ENCODE measurements around the gene EPN2.
A peak's percentile ranks its signal among the peaks of the same experiment; 100 is the strongest.

EPN2 gene

DNA sequence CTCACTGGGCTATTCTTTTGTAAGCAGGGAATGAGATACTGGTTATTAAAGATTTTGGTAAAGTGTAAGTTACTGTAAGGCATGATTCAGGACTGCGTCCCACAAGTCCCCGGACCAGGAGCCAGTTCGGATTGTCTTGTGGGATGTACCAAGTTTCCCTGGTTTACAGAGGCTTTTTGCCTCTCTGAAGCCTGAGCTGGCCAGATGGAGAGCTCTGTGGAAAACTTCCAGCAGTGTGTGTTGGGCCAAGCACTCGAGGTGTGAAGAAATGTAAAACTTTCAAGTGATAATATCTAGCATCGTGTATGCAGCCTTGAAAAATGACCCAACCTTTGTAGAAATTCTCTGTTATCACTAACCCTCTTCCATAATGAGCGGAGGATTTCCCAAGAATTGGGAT is 2.4 kb downstream of the EPN2 start:
- peak; percentile 72 for DNase-seq (ENCODE audit: low spot score)

DNA sequence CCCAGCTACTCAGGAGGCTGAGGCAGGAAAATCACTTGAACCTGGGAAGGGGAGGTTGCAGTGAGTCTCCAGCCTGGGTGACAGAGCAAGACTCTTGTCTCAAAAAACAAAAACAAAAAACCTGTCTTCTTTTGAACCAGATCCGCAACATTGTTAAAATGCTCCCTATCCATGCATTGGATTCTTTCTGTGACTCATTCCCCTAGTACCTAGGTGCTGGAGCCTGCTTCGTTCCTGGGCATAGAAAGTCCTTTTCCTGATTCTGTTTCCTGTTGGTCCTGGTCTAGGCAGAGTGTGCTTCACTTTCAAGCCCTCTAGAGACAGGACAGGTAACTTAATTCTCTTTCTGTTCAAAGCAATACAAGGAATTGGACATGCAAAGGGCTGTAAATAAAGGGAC is 5.2 kb downstream of the EPN2 start:
- DNase-seq (ENCODE audit: low spot score) = no peak

DNA sequence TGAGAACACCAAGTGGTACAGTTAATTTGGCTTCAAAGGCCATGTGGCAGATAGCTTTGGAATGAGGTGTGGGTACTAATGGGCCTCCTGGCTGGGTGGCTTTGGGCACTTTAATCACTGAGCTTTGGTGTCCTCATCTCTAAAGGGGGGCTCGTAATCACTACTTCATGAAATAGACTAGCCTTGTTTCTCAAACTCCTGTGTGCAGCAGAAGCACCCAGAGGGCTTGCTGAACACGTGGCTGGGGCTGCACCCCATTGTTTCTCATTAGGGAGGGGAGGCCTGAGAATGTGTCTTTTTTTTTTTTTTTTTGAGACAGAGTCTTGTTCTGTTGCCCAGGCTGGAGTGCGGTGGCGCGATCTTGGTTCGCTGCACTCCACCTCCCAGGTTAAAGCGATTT is 5.8 kb downstream of the EPN2 start:
- DNase-seq (ENCODE audit: low spot score) = no peak

DNA sequence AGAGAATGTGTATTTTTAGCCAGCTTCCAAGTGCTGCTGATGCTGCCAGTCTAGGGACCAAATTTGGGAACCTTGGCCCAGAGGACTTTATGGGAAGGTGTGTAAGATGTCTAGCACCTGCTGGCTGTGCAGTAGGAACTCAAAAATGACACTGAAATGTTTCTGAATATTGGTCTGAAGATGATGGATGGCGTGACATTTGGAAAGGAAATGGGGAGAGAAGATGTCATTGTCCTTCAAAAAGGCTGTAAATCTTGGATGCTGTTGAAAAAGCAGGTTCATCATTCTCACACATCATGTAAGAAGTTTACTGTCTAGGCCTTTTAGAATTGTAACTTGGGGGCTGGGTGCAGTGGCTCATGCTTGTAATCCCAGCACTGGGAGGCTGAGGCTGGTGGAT is 6.7 kb downstream of the EPN2 start:
- no peak for DNase-seq (ENCODE audit: low spot score)

DNA sequence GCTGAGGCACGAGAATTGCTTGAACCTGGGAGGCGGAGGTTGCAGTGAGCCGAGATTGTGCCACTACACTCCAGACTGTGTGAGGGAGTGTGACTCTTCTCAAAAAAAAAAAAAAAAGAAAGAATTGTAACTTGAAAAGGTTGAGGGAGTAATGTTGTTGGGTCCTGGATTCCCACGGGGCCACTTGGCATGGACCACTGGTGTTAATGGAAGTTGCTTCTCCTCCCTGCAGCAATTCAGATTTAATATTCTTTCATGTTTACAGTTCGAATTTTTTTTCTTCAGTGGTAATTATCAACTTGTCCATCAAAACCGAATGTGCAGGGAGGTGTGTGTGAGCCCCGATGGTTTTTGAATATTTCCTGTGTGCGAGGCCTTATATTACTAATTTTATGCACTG is 7.2 kb downstream of the EPN2 start:
- no peak for DNase-seq (ENCODE audit: low spot score)

DNA sequence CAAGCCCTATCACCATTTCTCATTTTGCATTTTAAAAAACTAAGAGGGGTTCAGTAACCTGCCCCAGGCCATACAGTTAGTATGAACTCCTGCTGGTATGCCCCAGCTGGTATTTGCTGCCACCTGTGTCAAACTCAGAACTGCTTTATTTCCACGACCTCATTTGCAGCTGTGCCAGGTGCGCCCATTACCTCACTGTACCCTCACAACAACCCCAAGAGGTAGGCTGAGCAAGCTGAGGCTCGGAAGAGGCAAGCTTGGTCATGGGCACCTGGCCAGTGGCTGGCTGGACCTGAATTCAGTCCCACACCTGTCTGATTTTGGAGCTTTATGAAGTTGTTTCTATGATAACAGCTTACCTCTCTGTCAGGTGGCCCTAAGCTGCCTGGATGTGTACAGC is 7.6 kb downstream of the EPN2 start:
- no peak for DNase-seq (ENCODE audit: low spot score)

DNA sequence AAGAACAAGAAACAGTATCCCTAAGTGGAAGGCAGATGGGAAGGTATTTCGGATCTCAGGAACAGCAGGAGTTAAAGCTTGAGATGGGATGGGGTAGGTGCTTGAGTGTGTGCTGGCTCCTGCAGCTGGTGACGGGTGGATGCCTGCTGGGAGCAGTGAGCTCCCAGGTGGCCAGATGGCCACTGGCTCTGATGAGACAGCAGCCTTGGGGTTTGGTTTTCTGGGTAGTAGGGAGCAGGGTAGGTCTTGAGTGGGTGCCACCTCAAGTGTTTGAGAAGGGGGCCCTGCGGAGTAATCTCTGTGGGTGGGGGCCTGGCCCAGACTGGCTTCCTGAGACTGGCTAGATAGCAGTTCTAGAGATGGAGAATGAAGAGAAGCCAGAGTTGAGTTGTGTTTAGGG is 10.3 kb downstream of the EPN2 start:
- no peak for DNase-seq (ENCODE audit: low spot score)

DNA sequence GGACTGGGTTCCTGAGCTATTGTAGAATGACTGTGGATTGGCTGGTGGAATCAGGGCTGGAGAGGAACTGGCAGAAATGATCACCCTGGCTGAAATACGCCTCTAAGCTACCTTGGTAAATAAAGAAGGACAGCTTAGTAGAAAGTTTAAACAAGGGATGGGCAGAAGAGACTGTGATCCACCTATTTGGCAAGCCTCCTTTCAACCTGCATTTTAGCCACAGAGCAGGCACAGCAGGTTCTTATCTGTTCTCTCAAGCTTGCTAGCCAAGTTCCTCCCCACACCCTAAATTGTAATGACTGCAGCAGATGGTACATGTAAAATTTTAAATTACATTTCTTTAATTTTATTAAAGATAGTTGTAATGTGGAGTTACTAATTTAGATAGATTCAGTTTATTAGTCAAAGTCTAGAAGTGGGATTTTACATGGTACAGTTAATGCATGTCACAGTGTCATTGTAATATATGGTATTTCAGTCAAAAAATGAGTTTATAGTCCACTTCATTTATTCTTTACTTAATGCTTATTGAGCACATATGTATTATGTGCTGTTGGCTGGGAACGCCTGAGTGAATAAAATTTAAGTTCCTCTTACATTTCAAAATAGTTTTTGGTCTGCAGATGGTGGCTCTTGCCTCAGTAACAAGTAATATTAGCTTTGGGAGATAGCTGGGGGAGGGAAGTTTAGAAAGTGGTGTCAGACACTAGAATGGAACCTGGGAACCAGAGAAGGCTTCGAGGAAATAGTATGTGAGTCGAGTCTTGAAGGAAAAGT is 11.2 kb downstream of the EPN2 start:
- peak; percentile 91 for DNase-seq (ENCODE audit: low spot score)

DNA sequence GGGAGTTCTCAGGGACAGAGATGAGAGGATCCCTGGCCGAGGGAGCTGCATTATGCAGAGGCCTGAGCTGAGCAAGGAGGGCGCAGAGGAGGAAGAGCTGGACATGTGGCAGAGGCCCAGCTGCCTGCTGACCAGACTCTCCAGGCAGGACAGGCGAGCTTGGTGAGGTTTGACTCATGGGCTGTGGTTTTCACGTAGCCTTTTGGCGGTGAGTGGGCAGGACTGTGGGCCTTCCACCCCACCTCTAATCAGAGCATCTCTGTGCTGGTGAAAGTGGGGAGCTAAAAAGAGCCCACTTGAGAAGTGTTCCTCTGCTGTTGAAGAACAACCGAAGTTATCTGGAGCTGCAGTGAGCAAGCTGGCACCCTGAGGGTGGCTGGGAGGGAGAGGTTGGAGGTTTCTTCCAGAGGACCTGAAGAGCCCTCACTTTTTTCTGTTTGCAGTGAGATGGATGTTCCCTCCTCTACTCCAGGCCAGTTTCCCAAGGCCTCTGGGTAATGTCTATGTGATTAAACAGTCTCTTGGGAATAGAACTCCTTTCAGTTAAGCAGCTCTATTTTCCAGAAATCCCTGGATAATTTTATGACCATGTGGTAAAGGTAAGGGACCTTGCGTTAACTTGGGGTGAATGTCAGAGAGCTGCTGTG is 11.9 kb downstream of the EPN2 start:
- no peak for DNase-seq (ENCODE audit: low spot score)

DNA sequence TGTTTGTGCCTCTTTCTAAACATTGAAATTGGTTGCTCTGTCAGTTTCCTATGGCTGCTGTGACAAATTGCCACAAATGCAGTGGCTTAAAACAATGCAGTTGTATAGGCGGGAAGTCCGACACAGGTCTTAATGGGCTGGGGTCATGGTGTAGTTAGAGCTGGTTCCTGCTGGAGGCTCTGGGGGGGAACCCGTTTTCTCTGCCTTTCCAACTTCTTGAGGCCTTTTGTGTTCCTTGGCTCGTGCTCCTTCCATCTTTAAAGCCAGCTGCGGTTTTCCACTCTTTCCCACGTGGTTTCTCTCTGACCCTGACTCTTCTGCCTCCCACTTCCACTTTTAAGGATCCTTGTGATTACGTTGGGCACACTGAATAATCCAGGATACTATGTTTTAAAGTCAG is 12.5 kb downstream of the EPN2 start:
- DNase-seq (ENCODE audit: low spot score) = no peak

DNA sequence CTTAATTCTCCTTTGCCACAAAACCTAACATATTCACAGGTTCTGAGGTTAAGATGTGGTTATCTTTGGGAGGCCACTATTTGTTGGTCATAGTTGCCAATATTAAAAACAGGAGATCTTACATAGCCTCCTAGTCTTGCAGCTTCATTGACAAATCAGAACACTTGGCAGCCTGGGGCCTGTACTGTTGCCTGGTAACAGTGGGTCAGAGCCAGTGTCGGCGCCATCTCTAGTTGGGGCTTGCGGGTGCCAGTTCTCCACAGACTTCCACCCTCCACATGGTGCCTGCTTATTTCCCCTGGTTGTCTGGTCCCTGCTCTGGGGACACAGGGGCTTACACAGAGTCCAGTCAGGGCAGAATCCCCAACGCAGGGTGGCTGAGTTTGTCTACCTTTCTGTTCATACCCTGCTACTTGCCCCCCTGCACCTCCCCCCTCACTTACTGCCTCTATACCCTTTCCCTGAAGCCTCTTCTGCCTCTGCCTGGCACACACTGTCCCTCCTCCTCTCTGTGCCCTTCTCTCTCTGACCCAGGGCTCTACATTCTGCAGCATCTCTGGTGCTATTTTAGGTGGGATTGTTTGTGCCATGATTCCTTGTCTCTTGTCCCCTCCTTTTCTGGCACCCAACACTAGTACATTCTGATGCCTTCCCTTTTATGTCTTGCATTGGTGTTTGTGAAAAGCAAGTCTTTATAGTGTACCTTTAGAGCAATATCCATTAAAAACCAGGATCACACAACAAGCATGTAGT is 13.4 kb downstream of the EPN2 start:
- peak; percentile 95 for DNase-seq (ENCODE audit: low spot score)

DNA sequence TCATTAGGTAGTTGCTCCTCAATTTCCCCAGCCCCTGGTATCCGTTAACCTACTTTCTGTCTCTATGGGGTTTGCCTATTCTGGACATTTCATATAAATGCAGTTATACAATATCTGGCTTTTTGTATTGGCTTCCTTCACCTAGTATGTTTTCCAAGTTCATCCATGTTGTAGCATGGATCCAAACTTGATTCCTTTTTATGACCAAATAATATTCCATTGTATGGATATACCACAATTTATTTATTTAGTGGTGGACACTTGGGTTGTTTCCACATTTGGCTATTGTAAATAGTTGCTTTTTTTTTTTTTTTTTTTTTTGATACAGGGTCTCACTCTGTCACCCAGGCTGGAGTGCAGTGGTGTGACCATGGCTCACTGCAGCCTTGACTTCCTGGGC is 15.9 kb downstream of the EPN2 start:
- no peak for DNase-seq (ENCODE audit: low spot score)

DNA sequence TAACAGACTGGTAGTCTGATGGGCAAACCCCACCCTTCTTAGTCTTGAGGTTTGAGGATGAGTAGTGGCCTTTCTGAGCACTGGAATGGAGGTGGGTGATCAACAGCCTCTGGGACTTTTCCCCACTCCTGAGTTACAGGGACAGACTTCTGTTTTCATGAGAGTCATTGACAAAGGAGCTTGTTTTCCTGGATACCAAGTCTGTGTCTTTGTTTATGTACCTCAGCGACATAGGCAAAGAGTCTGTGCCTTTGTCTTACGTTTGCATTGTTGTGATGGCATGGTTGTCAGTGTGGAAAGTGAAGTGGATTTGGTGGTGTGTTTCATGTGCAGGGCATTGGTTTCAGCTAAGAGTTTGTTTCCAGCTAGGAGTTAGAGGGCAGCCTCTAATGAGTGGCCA is 17.5 kb downstream of the EPN2 start:
- DNase-seq (ENCODE audit: low spot score) = no peak

DNA sequence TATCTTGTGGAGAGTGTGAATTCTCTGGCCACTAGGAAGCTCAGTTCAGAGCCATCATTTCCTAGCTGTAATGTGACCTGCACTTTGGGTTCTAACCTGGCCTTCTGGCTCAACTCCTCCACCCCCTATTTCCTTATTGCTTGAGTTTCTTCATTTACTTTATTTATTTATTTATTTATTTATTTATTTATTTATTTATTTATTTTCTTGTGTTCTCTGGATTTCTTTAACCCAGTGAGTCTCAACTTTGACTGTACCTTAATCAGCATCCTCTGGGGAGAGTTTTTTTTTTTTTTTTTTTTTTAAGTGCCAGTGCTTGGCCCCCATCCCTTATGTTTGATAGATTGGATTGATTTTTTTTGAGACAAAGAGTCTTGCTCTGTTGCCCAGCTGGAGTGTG is 18.1 kb downstream of the EPN2 start:
- DNase-seq (ENCODE audit: low spot score) = no peak

DNA sequence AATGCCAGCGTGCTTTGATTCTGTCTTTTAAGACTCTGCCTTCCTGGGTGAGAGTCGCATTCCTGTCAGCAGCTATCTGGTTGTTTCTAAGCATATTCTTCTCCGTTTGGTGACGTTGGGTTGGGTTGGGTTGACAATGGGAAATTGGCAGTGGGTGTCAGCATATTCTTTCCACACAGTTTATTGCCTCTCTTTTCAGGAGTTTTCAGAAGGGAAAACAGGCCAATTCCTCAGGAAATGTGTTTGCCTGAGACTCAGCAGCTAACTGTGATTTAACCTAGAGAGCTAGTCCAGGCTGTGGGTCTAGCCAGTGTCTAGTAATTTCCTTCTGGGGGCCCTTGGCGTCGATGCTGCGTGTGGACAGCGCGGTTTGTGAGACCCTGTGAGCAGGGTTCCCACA is 21.2 kb downstream of the EPN2 start:
- no peak for DNase-seq (ENCODE audit: low spot score)

DNA sequence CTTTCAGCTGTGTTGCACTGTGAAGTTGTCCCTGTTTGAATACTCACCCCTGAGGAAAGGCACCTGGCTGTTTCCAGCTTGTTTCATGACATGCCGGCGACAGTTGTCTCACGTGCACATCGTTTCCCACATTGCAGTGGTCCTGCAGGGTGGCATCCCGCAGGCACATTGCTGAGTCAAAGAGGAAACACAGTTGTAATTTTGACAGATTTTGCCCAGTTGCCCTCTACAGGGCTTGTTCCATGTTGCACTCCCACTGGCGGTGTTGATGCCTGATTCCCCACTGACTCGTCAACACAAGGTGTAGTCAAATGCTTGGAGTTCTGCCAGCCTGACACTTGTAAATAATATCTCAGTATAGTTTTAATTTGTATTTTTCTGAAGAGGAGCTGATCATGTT is 23.8 kb downstream of the EPN2 start:
- DNase-seq (ENCODE audit: low spot score) = no peak

DNA sequence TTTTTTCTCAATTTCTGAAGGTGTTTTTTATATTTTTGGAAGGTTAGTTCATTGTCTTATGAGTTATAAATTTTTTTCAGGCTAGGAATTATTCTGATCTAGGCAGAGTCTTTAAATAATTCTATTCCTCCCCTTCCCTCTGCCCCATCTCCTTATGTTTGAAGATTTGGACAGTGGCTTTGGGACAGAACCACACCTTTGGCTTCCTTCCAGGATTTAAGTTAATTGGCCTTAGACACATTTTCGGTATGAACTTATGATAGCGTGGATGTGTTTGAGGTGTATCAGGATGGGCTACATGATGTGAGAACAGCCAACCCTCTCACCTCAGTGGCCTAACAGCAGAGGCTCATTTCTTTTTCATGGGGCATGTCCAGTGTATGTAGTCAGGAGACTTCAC is 24.3 kb downstream of the EPN2 start:
- DNase-seq (ENCODE audit: low spot score) = no peak

DNA sequence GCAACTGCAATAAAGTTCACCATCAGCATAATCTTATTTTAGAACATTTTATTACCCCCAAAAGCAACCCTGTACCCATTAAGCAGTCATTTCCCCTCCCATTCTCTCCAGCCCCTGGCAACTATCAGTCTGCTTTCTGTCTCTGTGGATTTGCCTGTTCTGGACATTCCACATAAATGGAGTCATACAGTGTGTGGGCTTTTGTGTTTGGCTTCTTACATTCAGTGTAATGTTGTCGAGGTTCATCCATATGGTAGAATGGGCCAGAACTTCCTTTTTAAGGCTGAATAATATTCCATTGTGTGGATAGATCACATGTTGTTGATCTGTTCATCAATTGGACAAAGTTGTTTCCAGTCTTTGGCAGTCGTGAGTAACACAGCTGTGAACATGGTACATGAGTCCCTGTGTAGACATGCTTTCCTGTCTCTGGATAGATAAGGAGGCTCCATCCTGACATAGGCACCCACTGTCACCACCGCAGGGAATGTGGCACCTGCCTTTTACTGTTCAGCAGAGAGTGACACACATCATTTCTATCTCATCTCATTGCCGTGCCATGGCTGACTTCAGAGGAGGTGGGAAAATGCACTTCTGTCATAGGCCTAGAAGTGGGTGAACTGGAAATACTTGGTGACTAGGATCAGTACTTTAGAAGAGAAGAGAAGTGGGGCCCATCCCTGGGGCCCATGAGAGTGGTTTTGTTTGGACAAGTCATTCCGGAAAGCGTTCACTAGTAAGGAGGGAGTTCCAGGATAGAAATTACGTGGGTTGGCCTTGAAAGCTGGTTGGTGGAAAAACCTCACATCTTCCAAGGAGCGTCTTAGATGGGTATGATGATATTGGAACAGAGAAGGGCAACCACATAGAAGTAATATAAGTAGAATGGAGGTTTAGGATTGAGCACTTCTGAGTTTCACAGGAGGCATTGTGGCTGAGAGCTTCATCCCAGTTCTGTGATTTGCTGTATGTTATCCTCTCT is 25.8 kb downstream of the EPN2 start:
- no peak for DNase-seq (ENCODE audit: low spot score)

DNA sequence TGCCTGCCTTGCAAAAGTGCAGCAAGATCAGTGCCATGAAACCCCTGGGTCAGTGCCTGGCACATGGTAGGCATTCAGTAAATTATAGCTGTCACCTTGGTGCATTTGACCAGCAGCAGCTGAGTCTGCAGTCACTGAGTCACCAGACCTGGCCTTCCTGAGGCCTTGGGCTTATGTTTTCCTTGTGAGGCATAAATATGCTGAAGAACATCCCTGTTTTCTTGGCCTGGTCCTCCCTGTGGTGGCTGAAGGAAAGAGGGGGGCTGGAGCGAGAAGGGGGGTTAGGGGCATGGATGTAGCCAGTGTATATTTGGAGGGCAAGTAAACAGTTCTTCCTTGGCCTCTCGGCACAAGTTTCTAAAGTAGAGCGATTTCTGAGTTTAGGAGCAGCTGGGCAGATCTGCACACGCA is 26.5 kb downstream of the EPN2 start:
- no peak for DNase-seq (ENCODE audit: low spot score)

DNA sequence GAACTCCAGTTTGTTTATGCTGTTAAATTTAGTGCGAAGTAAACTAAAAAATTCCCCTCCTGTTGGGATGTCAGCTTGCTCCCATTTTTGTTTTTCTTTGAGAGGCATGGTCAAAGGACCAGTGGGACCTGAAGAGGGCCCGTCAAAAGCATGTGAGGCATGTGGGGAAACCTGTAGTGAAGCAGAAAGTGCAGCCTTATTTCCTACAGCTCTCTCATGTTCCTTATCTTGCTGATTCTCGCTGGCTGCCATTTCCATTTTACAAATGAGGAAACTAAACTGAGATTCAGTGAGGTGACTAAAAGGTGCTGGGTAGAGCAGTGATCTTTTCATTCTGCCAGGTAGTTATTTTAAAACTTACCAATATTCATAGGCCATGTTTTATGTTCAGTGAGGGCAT is 27.1 kb downstream of the EPN2 start:
- no peak for DNase-seq (ENCODE audit: low spot score)

DNA sequence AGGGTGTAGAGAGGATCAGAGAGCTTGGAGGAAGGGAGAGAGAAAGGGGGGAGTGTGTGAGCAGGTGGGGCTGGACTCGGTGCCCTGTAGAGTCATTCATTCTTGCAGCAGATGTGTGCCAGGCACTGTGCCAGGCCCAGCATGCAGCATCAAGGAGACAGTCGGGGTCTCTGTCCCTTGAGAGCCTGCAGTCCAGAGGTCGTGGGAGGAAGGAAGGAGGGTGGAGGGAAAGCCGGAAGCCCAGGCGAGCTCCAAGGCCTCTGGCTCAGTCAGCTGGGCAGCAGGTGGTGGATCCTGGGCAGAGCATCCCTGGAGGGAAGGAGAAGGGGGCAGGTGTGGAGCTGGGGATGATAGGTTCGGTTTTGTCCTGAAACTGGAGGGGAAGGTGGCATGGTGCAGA is 27.5 kb downstream of the EPN2 start:
- no peak for DNase-seq (ENCODE audit: low spot score)

DNA sequence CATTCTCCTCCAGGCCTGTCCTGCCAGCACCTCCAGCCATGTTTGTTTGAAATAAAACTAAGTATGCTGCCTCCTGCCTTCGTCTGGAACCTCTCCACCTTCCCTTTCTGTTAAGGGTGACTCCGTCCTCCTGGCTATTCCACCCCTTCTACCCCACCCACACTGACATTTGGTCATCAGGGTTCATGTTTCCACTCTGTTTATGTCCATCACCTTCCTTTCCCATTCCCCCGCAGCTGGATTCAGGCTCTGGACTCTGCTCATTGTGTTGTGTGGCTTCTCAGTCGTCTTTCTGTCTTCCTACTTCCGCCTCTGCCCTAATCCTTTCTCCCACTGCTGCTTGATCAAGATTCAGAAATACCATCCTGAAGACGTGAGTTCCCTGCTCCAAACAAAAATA is 28.6 kb downstream of the EPN2 start:
- DNase-seq (ENCODE audit: low spot score) = no peak
